Measurements from ENCODE around the gene ZNF605. TPM values are rescaled to one million over a fixed set of nuclear protein-coding genes. Genes with fewer than 3 reads are reported as not detected.

ZNF605 gene
- total and polyA plus RNA-seq, 2 of the 8 experiments (the other 6 are each of a cell fraction or from before 2014, with no cell fraction given): 3.6 to 20.3 TPM

GRCh38 chr12:132924356-132924755, 31.8 kb downstream of the ZNF605 start:
- H2AK5ac ChIP-seq (ENCODE audit: low read depth, low read length): no peak overlapping the region
- H3K79me1 ChIP-seq (ENCODE audit: low read depth, low read length): no peaks in the 10 kb centered on the region
- H3K14ac ChIP-seq (ENCODE audit: insufficient read length): no peak overlapping the region
- H3K36me3 ChIP-seq (ENCODE audit: control insufficient read depth in 2 of 4, insufficient read depth in 4 of 4, low read length in 3 of 4): peaks cover 0 to 17% (median 7%) of the 10 kb centered on the region in 4 experiments; a peak in 3 of 8 replicates
- H3K4me3 ChIP-seq (ENCODE audit: extremely low read depth in 1 of 4, insufficient read depth in 2 of 4, low read depth in 3 of 4, low read length in 4 of 4): no peak overlapping the region
- no peak overlapping the region for H4K91ac ChIP-seq (replicated peaks; ENCODE audit: insufficient read length, low read length)
- CTCF ChIA-PET (ENCODE audit: partially characterized antibody): interaction anchor here (0.9 to 1.6 kb wide), 3 partner anchors 20 to 77 kb away, joined by 3 to 4 read pairs (median 3); no protein-coding TSS in a partner anchor
- no peak overlapping the region for H2BK20ac ChIP-seq (ENCODE audit: low read length)
- H3K18ac ChIP-seq (ENCODE audit: extremely low read depth, low read length): no peak overlapping the region
- no peak overlapping the region for H2BK5ac ChIP-seq (ENCODE audit: low read depth, low read length)
- no peaks in the 10 kb centered on the region for H4K20me1 ChIP-seq (replicated peaks in 1 of 2; ENCODE audit: control insufficient read depth in 1 of 2, insufficient read depth in 2 of 2, low read length in 2 of 2)
- H3K23ac ChIP-seq (ENCODE audit: insufficient read length): no peak overlapping the region
- peaks cover 75 to 84% of the 10 kb centered on the region in 2 experiments for H3K9me3 ChIP-seq (ENCODE audit: insufficient read depth in 2 of 2, low read depth in 1 of 2, low read length in 1 of 2)
- H3K9ac ChIP-seq (replicated peaks in 1 of 4; ENCODE audit: extremely low read depth in 1 of 4, low read depth in 3 of 4, low read length in 3 of 4): no peak overlapping the region
- H3K56ac ChIP-seq (replicated peaks; ENCODE audit: insufficient read length, low read depth, low read length): no peak overlapping the region
- DNase-seq (ENCODE audit: low read depth in 1 of 2, low spot score in 2 of 2) (no peak), FAIRE-seq (no peak)
- H4K5ac ChIP-seq (ENCODE audit: insufficient read length, low read depth, low read length): no peak overlapping the region
- H3K4me2 ChIP-seq (ENCODE audit: insufficient read depth in 1 of 2, low read depth in 2 of 2, low read length in 2 of 2): no peak overlapping the region
- POLR2A ChIA-PET (ENCODE audit: partially characterized antibody): no interaction called here
- H2BK12ac ChIP-seq (ENCODE audit: low read depth, low read length): no peak overlapping the region
- WGBS, 2 experiments (ENCODE audit: extremely low coverage in 1 of 2, insufficient coverage in 1 of 2, insufficient read length in 1 of 2, insufficient replicate concordance in 2 of 2, low coverage in 1 of 2, low lambda C conversion rate in 2 of 2, missing lambda C conversion rate in 1 of 2): 85% methylated on average over 3 of the region's 3 CpGs; no CpG with 5 or more reads in 1 of the 2 experiments
- no peaks in the 10 kb centered on the region for H3K27me3 ChIP-seq (replicated peaks in 1 of 4; ENCODE audit: control insufficient read depth in 3 of 4, extremely low read depth in 1 of 4, insufficient read depth in 3 of 4, low read length in 3 of 4)
- H3K4me1 ChIP-seq (replicated peaks in 1 of 4; ENCODE audit: control insufficient read depth in 3 of 4, insufficient read depth in 4 of 4, low read length in 3 of 4): no peaks in the 10 kb centered on the region
- H2BK120ac ChIP-seq (replicated peaks; ENCODE audit: low read depth, low read length): no peak overlapping the region
- H3K23me2 ChIP-seq (ENCODE audit: low read depth, low read length): no peaks in the 10 kb centered on the region
- no peak overlapping the region for H3K4ac ChIP-seq (replicated peaks; ENCODE audit: insufficient read length, low read depth, low read length)
- no peak overlapping the region for H3K27ac ChIP-seq (ENCODE audit: low read depth, low read length)
- no peak overlapping the region for H2AFZ ChIP-seq (ENCODE audit: low read length)
- no peak overlapping the region for H4K8ac ChIP-seq (ENCODE audit: extremely low read depth, insufficient read depth, low read length)
- no peaks in the 10 kb centered on the region for H3K79me2 ChIP-seq (ENCODE audit: control insufficient read depth in 1 of 2, insufficient read depth in 2 of 2, low read length in 2 of 2)
- H2BK15ac ChIP-seq (ENCODE audit: low read length): no peak overlapping the region
- TF ChIP-seq JUND (IDR thresholded peaks at IDR 0.05; ENCODE audit: low read length): no peak
- TF ChIP-seq HDAC2 (IDR thresholded peaks at IDR 0.05; ENCODE audit: borderline replicate concordance in 1 of 2, low read depth in 2 of 2, low read length in 2 of 2): no peak
- no peak for TF ChIP-seq KDM1A (IDR thresholded peaks at IDR 0.05; ENCODE audit: borderline replicate concordance, low read length)
- no peak for TF ChIP-seq SIN3A (conservative IDR thresholded peaks at IDR 0.05 in 1 of 2, IDR thresholded peaks at IDR 0.05 in 1 of 2; ENCODE audit: low read depth in 1 of 2, low read length in 2 of 2)
- no peak for TF ChIP-seq CBX5 (IDR thresholded peaks at IDR 0.05; ENCODE audit: low read depth, low read length)
- no peak for TF ChIP-seq SUZ12 (IDR thresholded peaks at IDR 0.05; ENCODE audit: low read length)
- no peak for TF ChIP-seq KDM5A (IDR thresholded peaks at IDR 0.05; ENCODE audit: low read length)
- TF ChIP-seq TAF7 (optimal IDR thresholded peaks at IDR 0.05; ENCODE audit: borderline replicate concordance, low read depth, low read length): no peak
- TF ChIP-seq CHD1 (IDR thresholded peaks at IDR 0.05; ENCODE audit: low read depth, low read length): no peak
- TF ChIP-seq EP300 (IDR thresholded peaks at IDR 0.05; ENCODE audit: borderline replicate concordance in 1 of 2, low read depth in 2 of 2, low read length in 2 of 2): no peak
- TF ChIP-seq RAD21 (IDR thresholded peaks at IDR 0.05 in 1 of 2, conservative IDR thresholded peaks at IDR 0.05 in 1 of 2; ENCODE audit: low read depth in 2 of 2, low read length in 2 of 2): no peak
- TF ChIP-seq YY1 (IDR thresholded peaks at IDR 0.05; ENCODE audit: low read depth, low read length): no peak
- no peak for TF ChIP-seq CBX8 (IDR thresholded peaks at IDR 0.05; ENCODE audit: borderline replicate concordance, low read depth, low read length)
- no peak for TF ChIP-seq JUN (IDR thresholded peaks at IDR 0.05; ENCODE audit: low read depth, low read length)
